Right lobe of liver (tissue), 6 donors: ENCODE data around the gene UBA3. TPM values are rescaled to one million over a fixed set of nuclear protein-coding genes. Genes with fewer than 3 reads are reported as not detected.

Experiments used
- ATAC-seq, 4 donors: fragments of 200-7000 bp; cut with Tn5 transposase; one replicate each; pipeline ENCODE4 v1.9.1; 2020; ENCODE audit warnings: mild to moderate bottlenecking in 4 of 4, moderate library complexity in 4 of 4
- DNase-seq, 3 donors: peaks; one replicate each; pipeline ENCODE4 v3.0.0-alpha.2; 2020
- H3K27ac ChIP-seq, 3 donors: fragments of 200-600 bp; one replicate each; pipeline ENCODE4 v1.8.0; 2022
- H3K27me3 ChIP-seq, 2 donors: fragments of 200-600 bp; one replicate each; pipeline ENCODE4 v1.8.0; 2022
- H3K36me3 ChIP-seq, 4 donors: fragments of 200-600 bp; sonication (generic) in 1 of 4; one replicate each; pipeline versions ENCODE4 v1.5.1 to v1.8.0; 2017 to 2022; ENCODE audit warnings: control low read depth in 1 of 4
- H3K4me1 ChIP-seq, 4 donors: fragments of 200-600 bp; sonication (generic) in 1 of 4; one replicate each; pipeline versions ENCODE4 v1.5.1 to v1.8.0; 2017 to 2022; ENCODE audit warnings: control low read depth in 1 of 4
- H3K4me3 ChIP-seq, 3 donors: fragments of 200-600 bp; one replicate each; pipeline ENCODE4 v1.8.0; 2022
- H3K9me3 ChIP-seq, 4 donors: fragments of 200-600 bp; sonication (generic) in 1 of 4; one replicate each; pipeline versions ENCODE4 v1.5.1 to v1.8.0; 2017 to 2022; ENCODE audit warnings: control low read depth in 1 of 4
- CTCF ChIP-seq, 4 donors: fragments of 200-600 bp in 3 of 4; fragments of 450-650 bp in 1 of 4; IDR thresholded peaks; one replicate each; pipeline versions ENCODE4 v1.5.1 to v1.8.0; 2016 to 2022; ENCODE audit warnings: antibody characterized with exemption in 4 of 4, mild to moderate bottlenecking in 2 of 4
- POLR2A ChIP-seq: fragments of 450-650 bp; IDR thresholded peaks from one replicate; pipeline ENCODE4 v1.6.1; 2017; ENCODE audit warnings: antibody characterized with exemption, mild to moderate bottlenecking
- WGBS: methylation state at CpG from one replicate; pipeline ENCODE4 v1.1.6; 2018; ENCODE audit warnings: low coverage, low lambda C conversion rate; ENCODE audit not compliant: insufficient coverage; ENCODE audit errors: missing lambda C conversion rate; 5-methylcytosine and 5-hydroxymethylcytosine counted together
- intact Hi-C, 2 donors: fragments of 100-400 bp; cut with DNase I; formaldehyde crosslinking; loops; one replicate each; pipeline versions ENCODE4 v1.11.2 to v1.14.1; 2022
- total RNA-seq, 6 experiments: library from RNA; depleted of rRNA in 2 of 6; stranded (reverse); fragments of >200 nt in 2 of 6; fragmentation: NEBNext Ultra II Directional in 3 of 6; extraction: Animal tissue kit (Norgen Biotek cat#: 25700) in 3 of 6; gene quantifications; one replicate each; pipeline versions ENCODE4 v1.1.0 to v1.2.4, GENCODE V29; 2016 to 2023
- donor health status: DM: no; HTN: yes; CAD: no.
- donor health status: DM: no; HTN: no; CAD: no.
- donor health status: DM: no; HTN: no; CAD: no.
- donor health status: DM: no; HTN: yes; CAD: no.
- donor health status: DM: no; HTN: yes; CAD: no.

Gene UBA3
- total RNA-seq, 6 experiments from 2014 or later, result 17.2 to 27.3 (median 20.3) TPM

- Histone ChIP-seq H3K9me3 (no peaks in the 10 kb centered on the region), H3K27ac (peak within 1 kb of the TSS; percentile 84 to 98 (median 89)), H3K27me3 (no peaks in the 10 kb centered on the region), H3K4me3 (peak within 1 kb of the TSS; percentile 65 to 84 (median 82)), H3K36me3 (peaks cover 0 to 5% (median 0%) of the 10 kb centered on the region in 4 donors), H3K4me1 (no peaks in the 10 kb centered on the region)
- TF ChIP-seq CTCF (IDR thresholded peaks at IDR 0.05) (peak; percentile 38 to 62 (median 58)), POLR2A (peak; percentile 80)
- under 1% methylated on average over 29 of the region's 96 CpGs for WGBS
- DNase-seq, result peak; percentile 93 to 94 (median 94)
- ATAC-seq, result peak; percentile 94 to 97 (median 96)
- intact Hi-C loops, result no loop called here
Observed at GRCh38 chr3:69013253-69014021, 66.7 kb downstream of the UBA3 start, which contains the start of gene EOGT. EOGT (minus strand) TSS chr3:69013684; CDS start chr3:69009846, 3,838 bp downstream.

DNA sequence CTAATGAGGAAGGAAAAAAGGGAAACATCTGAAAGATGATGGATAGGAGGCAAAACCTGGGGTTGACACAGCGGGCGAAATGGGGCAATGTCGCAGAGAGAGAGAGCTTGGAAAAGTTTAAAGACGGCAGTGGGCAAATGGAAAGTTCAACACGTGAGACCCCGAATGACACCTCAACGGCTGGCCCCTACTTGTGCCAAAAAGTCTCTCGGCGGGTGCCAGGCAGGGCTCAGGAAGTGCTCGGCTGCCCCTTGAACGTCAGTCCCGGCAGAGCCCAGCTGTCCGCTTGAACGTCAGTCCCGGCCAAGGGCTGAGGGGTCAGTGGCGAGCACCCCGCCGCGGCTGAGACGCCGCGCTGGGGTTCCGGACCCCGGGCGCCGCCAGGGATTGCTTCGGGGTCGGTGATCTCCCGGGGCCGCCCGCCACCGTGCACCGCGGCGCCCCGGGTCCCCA, 67.3 kb downstream of the UBA3 start:
- H3K27me3 ChIP-seq, result no peaks in the 10 kb centered on the region
- no peak for TF ChIP-seq CTCF (IDR thresholded peaks at IDR 0.05)
- no peak for TF ChIP-seq POLR2A
- no peaks in the 10 kb centered on the region for H3K9me3 ChIP-seq
- peak overlapping the region; percentile 84 to 98 (median 89) for H3K27ac ChIP-seq
- intact Hi-C loops, result no loop called here
- DNase-seq (peak; percentile 64 to 67 (median 67)), ATAC-seq (peak; percentile 48 to 60 (median 59))
- no peaks in the 10 kb centered on the region for H3K4me1 ChIP-seq
- peak overlapping the region; percentile 65 to 84 (median 82) for H3K4me3 ChIP-seq
- peaks cover 0 to 5% (median 0%) of the 10 kb centered on the region in 4 donors for H3K36me3 ChIP-seq
- 7% methylated on average over 9 of the region's 36 CpGs for WGBS

DNA sequence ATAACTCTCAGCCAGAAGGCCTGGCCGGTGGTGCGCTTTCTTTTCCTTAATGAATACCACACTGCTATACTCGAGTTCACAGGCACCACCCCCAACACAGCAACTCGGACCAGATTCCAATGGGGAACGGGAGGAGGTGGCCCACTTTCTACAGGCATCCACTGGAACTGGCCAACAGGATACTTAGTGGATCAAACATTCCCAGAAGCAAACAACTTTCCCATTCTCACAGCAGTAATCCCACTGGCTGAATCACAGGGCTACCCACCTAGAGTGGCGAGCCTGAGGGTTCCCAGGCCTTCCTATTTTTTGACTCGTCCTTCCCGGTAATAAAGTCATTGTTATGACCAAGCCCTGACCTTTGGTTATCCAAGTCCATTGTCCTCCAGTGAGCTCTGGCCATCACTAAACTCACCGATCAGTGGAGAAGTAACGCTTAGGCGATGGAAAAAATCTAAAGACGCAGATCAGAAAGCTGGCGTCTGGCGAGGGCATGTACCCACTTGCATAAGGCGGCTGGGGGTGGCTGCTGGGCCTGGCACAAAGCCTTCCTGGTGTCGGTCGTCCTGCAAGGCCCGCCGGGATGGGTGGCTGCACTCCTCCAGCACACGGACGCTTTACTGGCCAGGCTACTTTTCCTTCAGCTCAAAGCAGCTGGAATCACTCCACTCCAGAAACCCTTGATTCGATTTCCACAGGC, 67.9 kb downstream of the UBA3 start:
- 87% methylated on average over 14 of the region's 22 CpGs for WGBS
- TF ChIP-seq CTCF (IDR thresholded peaks at IDR 0.05), result no peak
- no peak for TF ChIP-seq POLR2A
- intact Hi-C loops, result no loop called here
- peak in 1 of 3 donors; percentile 25 for DNase-seq
- Histone ChIP-seq H3K27me3 (no peaks in the 10 kb centered on the region), H3K36me3 (peaks cover 0 to 5% (median 0%) of the 10 kb centered on the region in 4 donors), H3K27ac (peak overlapping the region in 2 of 3 donors; percentile 89 to 98), H3K4me1 (no peaks in the 10 kb centered on the region), H3K9me3 (no peaks in the 10 kb centered on the region), H3K4me3 (peak overlapping the region; percentile 65 to 84 (median 82))
- ATAC-seq, result no peak

GRCh38 chr3:69011096-69011730, 69.0 kb downstream of the UBA3 start:
- H3K4me1 ChIP-seq, result no peaks in the 10 kb centered on the region
- WGBS, result 65% methylated on average over 2 of the region's 8 CpGs
- no peak overlapping the region for H3K27ac ChIP-seq

More at GRCh38 chr3:69011096-69011730, 69.0 kb downstream of the UBA3 start:
- H3K4me3 ChIP-seq, result no peak overlapping the region
- peaks cover 0 to 8% (median 1%) of the 10 kb centered on the region in 4 donors for H3K36me3 ChIP-seq
- intact Hi-C loops, result no loop called here
- no peaks in the 10 kb centered on the region for H3K9me3 ChIP-seq
- no peak for TF ChIP-seq POLR2A
- no peak for TF ChIP-seq CTCF (IDR thresholded peaks at IDR 0.05)
- DNase-seq (no peak), ATAC-seq (no peak)
- no peaks in the 10 kb centered on the region for H3K27me3 ChIP-seq
